ENCODE measurements around the gene CALR.

DNA sequence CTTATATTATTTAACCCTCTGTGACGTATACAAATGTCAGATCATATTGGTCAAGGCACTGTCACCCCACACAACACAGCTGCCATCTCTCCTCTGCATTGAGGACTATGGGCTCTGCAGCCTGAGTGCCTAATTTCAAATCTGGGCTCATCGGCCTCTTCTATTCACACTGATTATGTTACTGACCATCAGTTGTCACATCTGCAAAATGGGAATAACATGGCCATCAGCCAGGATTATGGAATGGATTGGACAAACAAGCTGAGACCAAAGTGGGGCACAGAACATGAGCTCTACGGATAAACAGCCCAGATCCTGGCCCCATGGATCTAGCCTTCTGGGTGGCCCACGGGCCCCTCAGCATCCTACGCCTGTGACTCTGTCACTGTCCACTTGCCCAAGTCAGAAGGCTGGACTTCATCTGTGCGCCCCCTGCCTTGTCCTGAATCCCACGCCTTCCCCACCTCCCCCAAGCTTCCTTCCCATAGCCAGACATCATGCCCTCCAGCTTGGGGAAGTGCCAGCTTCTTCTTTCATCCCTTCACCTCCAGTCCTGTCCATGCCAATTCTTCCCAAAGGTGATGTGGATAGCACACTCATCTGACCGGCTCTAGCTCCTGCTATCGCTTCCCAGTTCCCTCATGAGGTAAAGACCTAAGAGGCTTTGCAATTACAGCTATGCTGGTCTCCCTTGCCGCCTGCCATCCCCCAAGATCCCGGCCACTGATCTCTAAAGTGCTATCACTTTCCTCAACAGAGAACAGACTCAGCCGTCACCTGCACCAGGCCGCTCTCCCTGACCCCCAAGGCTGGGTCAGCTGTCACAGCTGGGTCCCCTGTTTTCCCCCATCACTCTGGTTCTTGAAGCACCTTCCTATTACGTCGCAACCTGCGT lies 5.8 kb upstream of the CALR start:
- no peak for TF ChIP-seq REST (IDR thresholded peaks at IDR 0.05; ENCODE audit: insufficient replicate concordance, low read depth)
- no peak for TF ChIP-seq POLR2AphosphoS5 (IDR thresholded peaks at IDR 0.05; ENCODE audit: low read depth)
- TF ChIP-seq, protein P1, sequence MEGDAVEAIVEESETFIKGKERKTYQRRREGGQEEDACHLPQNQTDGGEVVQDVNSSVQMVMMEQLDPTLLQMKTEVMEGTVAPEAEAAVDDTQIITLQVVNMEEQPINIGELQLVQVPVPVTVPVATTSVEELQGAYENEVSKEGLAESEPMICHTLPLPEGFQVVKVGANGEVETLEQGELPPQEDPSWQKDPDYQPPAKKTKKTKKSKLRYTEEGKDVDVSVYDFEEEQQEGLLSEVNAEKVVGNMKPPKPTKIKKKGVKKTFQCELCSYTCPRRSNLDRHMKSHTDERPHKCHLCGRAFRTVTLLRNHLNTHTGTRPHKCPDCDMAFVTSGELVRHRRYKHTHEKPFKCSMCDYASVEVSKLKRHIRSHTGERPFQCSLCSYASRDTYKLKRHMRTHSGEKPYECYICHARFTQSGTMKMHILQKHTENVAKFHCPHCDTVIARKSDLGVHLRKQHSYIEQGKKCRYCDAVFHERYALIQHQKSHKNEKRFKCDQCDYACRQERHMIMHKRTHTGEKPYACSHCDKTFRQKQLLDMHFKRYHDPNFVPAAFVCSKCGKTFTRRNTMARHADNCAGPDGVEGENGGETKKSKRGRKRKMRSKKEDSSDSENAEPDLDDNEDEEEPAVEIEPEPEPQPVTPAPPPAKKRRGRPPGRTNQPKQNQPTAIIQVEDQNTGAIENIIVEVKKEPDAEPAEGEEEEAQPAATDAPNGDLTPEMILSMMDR (IDR thresholded peaks at IDR 0.05; ENCODE audit: insufficient read depth, low read length), result no peak
- TF ChIP-seq GABPA (IDR thresholded peaks at IDR 0.05; ENCODE audit: low read depth), result no peak

All from HL-60 (cell line).